Measurements from ENCODE around the gene DHH. TPM values are rescaled to one million over a fixed set of nuclear protein-coding genes. Genes with fewer than 3 reads are reported as not detected.

The DHH gene
- total and polyA plus RNA-seq, 10 of the 15 experiments (the other 5 are each of a cell fraction or from before 2014, with no cell fraction given): 0.01 TPM; not detected in 9

DNA sequence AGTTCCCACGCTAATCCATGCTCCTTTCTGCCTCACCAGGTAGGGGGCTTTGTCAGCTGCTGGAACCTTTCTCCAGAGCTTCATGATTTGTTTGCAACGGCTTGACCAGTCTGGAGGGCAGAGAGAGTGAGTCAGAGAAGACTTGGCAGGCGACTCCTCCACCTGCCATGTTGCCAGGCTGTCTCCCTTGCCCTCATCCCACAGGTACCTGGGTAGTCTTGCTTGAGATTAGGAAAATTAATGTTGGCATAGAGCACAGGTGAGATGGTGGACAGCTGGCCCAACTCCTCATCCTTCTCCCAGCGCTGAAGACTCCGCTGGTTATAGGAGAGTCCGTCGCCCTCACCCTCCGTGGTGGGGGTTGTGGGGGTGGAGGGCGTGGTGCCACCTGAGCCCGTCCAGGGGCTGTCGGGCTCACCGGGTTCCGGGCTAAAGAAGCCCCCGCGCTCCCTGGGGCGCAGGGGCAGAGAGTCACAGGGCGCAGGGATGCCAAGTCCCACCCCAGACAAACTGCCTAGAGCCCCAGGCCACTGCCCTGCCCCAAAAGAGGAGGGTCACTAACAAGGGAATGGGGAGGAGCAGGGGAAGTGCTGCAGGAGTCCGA, 52.6 kb downstream of the DHH start:
- H3K36me3 ChIP-seq (ENCODE audit: control insufficient read depth in 2 of 2, insufficient read depth in 2 of 2, low read length in 1 of 2): peaks cover 39 to 76% of the 10 kb centered on the region in 2 experiments
- in situ Hi-C loops (cut with MboI) (no loop called here), intact Hi-C loops (cut with micrococcal nuclease; ENCODE audit: unreplicated experiment) (no loop called here)
- no peak overlapping the region for H3K4me3 ChIP-seq
- H3K9me3 ChIP-seq (replicated peaks; ENCODE audit: control insufficient read depth, insufficient read depth, low read length): no peaks in the 10 kb centered on the region
- H3K27ac ChIP-seq (ENCODE audit: control insufficient read depth, insufficient read depth): no peak overlapping the region
- H3K27me3 ChIP-seq (replicated peaks in 1 of 2; ENCODE audit: control insufficient read depth in 2 of 2, insufficient read depth in 2 of 2, low read length in 1 of 2): no peaks in the 10 kb centered on the region
- 95% methylated on average over 18 of the region's 18 CpGs for WGBS (ENCODE audit: insufficient coverage, insufficient replicate concordance, low lambda C conversion rate, missing lambda C conversion rate)
- no peak overlapping the region for H2AFZ ChIP-seq (ENCODE audit: control insufficient read depth, low read depth, low read length)
- ChIA-PET CTCF (interaction anchor here (1.2 to 4.4 kb wide), 3 partner anchors 25 to 54 kb away, joined by 3 to 44 read pairs (median 9); partner anchors contain the start of genes DDN and PRKAG1), POLR2A (no interaction called here), SMC1A (ENCODE audit: uncharacterized antibody, unreplicated experiment) (no interaction called here), RAD21 (ENCODE audit: unreplicated experiment) (interaction anchor here (2.7 kb wide), 1 partner anchor 45 kb away, joined by 14 read pairs; no protein-coding TSS in a partner anchor)
- H3K9ac ChIP-seq (ENCODE audit: control insufficient read depth, insufficient read depth, low read length): no peak overlapping the region
- no peak for ATAC-seq
- H3K4me1 ChIP-seq (ENCODE audit: control insufficient read depth, insufficient read depth, low read length): no peaks in the 10 kb centered on the region
- BruUV-seq (replicated peaks): no TSS peak
- no peak overlapping the region for H3K4me2 ChIP-seq (ENCODE audit: control insufficient read depth, insufficient read depth)
- DNase-seq (ENCODE audit: low read depth, low spot score): no peak
- H3K79me2 ChIP-seq (ENCODE audit: control insufficient read depth, insufficient read depth, low read length): no peaks in the 10 kb centered on the region
- no peak for FAIRE-seq
- H4K20me1 ChIP-seq (ENCODE audit: control insufficient read depth, insufficient read depth): no peaks in the 10 kb centered on the region
- no peak for TF ChIP-seq NR2F1 (conservative IDR thresholded peaks at IDR 0.05)
- TF ChIP-seq LARP7 (IDR thresholded peaks at IDR 0.05): no peak
- no peak for TF ChIP-seq HDAC2 (IDR thresholded peaks at IDR 0.05)
- TF ChIP-seq, protein P1, sequence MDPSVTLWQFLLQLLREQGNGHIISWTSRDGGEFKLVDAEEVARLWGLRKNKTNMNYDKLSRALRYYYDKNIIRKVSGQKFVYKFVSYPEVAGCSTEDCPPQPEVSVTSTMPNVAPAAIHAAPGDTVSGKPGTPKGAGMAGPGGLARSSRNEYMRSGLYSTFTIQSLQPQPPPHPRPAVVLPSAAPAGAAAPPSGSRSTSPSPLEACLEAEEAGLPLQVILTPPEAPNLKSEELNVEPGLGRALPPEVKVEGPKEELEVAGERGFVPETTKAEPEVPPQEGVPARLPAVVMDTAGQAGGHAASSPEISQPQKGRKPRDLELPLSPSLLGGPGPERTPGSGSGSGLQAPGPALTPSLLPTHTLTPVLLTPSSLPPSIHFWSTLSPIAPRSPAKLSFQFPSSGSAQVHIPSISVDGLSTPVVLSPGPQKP (IDR thresholded peaks at IDR 0.05; ENCODE audit: low read depth, low read length): no peak
- TF ChIP-seq POU2F2 (IDR thresholded peaks at IDR 0.05; ENCODE audit: borderline replicate concordance, low read depth, low read length): no peak
- no peak for TF ChIP-seq MTA2 (IDR thresholded peaks at IDR 0.05; ENCODE audit: low read depth)
- no peak for TF ChIP-seq TCF12 (IDR thresholded peaks at IDR 0.05; ENCODE audit: low read depth, low read length)
- no peak for TF ChIP-seq CHD4 (IDR thresholded peaks at IDR 0.05)
- TF ChIP-seq, protein P2, sequence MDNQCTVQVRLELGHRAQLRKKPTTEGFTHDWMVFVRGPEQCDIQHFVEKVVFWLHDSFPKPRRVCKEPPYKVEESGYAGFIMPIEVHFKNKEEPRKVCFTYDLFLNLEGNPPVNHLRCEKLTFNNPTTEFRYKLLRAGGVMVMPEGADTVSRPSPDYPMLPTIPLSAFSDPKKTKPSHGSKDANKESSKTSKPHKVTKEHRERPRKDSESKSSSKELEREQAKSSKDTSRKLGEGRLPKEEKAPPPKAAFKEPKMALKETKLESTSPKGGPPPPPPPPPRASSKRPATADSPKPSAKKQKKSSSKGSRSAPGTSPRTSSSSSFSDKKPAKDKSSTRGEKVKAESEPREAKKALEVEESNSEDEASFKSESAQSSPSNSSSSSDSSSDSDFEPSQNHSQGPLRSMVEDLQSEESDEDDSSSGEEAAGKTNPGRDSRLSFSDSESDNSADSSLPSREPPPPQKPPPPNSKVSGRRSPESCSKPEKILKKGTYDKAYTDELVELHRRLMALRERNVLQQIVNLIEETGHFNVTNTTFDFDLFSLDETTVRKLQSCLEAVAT (IDR thresholded peaks at IDR 0.05): no peak
- TF ChIP-seq JUNB (IDR thresholded peaks at IDR 0.05): no peak
- no peak for TF ChIP-seq SMC3 (IDR thresholded peaks at IDR 0.05; ENCODE audit: borderline replicate concordance, low read length)
- TF ChIP-seq ZNF384 (IDR thresholded peaks at IDR 0.05; ENCODE audit: borderline replicate concordance, low read depth, low read length): no peak
- no peak for TF ChIP-seq TCF3 (IDR thresholded peaks at IDR 0.05; ENCODE audit: borderline replicate concordance, insufficient read depth, low read depth, low read length)
- TF ChIP-seq, protein P3, sequence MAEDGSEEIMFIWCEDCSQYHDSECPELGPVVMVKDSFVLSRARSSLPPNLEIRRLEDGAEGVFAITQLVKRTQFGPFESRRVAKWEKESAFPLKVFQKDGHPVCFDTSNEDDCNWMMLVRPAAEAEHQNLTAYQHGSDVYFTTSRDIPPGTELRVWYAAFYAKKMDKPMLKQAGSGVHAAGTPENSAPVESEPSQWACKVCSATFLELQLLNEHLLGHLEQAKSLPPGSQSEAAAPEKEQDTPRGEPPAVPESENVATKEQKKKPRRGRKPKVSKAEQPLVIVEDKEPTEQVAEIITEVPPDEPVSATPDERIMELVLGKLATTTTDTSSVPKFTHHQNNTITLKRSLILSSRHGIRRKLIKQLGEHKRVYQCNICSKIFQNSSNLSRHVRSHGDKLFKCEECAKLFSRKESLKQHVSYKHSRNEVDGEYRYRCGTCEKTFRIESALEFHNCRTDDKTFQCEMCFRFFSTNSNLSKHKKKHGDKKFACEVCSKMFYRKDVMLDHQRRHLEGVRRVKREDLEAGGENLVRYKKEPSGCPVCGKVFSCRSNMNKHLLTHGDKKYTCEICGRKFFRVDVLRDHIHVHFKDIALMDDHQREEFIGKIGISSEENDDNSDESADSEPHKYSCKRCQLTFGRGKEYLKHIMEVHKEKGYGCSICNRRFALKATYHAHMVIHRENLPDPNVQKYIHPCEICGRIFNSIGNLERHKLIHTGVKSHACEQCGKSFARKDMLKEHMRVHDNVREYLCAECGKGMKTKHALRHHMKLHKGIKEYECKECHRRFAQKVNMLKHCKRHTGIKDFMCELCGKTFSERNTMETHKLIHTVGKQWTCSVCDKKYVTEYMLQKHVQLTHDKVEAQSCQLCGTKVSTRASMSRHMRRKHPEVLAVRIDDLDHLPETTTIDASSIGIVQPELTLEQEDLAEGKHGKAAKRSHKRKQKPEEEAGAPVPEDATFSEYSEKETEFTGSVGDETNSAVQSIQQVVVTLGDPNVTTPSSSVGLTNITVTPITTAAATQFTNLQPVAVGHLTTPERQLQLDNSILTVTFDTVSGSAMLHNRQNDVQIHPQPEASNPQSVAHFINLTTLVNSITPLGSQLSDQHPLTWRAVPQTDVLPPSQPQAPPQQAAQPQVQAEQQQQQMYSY (CRISPR knock-in tag; IDR thresholded peaks at IDR 0.05): no peak
- no peak for TF ChIP-seq NFIC (IDR thresholded peaks at IDR 0.05; ENCODE audit: low read depth, low read length)
- TF ChIP-seq BACH1 (IDR thresholded peaks at IDR 0.05; ENCODE audit: borderline replicate concordance): no peak
- no peak for TF ChIP-seq ETV6 (conservative IDR thresholded peaks at IDR 0.05 in 1 of 2, IDR thresholded peaks at IDR 0.05 in 1 of 2; ENCODE audit: borderline replicate concordance in 1 of 2, low read depth in 1 of 2)
